ENCODE measurements around the gene EIF4E3. TPM values are rescaled to one million over a fixed set of nuclear protein-coding genes. Genes with fewer than 3 reads are reported as not detected.

Gene EIF4E3
- total RNA-seq, 1 experiment from 2014 or later = 10.9 TPM

DNA sequence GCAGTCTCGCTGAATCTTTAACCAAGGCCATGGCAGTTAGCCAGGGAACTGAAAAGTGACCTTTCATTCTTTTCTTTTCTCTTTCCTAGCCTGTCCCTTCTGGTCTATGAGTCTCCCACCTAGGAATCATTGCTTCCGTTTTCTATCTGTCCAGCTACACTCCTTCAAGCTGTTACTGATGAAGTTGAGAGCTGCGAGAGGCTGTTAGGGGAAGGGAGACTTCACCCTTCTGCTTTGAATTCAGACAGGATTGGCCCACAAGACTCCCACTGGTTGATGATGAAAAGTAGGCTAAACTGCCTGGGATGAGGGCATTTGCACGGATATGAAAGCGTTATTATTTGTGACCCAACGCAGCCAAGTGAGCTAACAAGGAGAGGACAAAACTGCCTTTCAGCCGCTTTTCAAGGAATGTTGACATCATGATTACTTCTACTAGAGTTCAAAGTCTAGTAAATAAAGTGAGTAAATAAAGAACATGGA lies 30.2 kb downstream of the EIF4E3 start:
- peak; percentile 42 for DNase-seq
- peaks cover 49% of the 10 kb centered on the region for H3K4me1 Mint-ChIP-seq (ENCODE audit: low read depth, unreplicated experiment)
- intact Hi-C loops (cut with micrococcal nuclease; ENCODE audit: unreplicated experiment) = no loop called here
- H3K4me3 Mint-ChIP-seq (ENCODE audit: low read depth, unreplicated experiment) = peak overlapping the region; percentile 31
- CTCF ChIA-PET = interaction anchor here (0.6 to 1.4 kb wide), 4 partner anchors 9 to 801 kb away, joined by 3 to 4 read pairs (median 3); no protein-coding TSS in a partner anchor
- no peaks in the 10 kb centered on the region for H3K27me3 Mint-ChIP-seq (ENCODE audit: unreplicated experiment)
- H3K27ac Mint-ChIP-seq (ENCODE audit: unreplicated experiment) = peak overlapping the region; percentile 83
- BruUV-seq (replicated peaks) = no TSS peak
- no peaks in the 10 kb centered on the region for H3K36me3 Mint-ChIP-seq (ENCODE audit: insufficient read depth, unreplicated experiment)
- TF ChIP-seq, protein P1, sequence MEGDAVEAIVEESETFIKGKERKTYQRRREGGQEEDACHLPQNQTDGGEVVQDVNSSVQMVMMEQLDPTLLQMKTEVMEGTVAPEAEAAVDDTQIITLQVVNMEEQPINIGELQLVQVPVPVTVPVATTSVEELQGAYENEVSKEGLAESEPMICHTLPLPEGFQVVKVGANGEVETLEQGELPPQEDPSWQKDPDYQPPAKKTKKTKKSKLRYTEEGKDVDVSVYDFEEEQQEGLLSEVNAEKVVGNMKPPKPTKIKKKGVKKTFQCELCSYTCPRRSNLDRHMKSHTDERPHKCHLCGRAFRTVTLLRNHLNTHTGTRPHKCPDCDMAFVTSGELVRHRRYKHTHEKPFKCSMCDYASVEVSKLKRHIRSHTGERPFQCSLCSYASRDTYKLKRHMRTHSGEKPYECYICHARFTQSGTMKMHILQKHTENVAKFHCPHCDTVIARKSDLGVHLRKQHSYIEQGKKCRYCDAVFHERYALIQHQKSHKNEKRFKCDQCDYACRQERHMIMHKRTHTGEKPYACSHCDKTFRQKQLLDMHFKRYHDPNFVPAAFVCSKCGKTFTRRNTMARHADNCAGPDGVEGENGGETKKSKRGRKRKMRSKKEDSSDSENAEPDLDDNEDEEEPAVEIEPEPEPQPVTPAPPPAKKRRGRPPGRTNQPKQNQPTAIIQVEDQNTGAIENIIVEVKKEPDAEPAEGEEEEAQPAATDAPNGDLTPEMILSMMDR (IDR thresholded peaks at IDR 0.05; ENCODE audit: unreplicated experiment) = no peak
- peaks cover 2% of the 10 kb centered on the region for H3K9me3 Mint-ChIP-seq (ENCODE audit: low read depth, unreplicated experiment)

DNA sequence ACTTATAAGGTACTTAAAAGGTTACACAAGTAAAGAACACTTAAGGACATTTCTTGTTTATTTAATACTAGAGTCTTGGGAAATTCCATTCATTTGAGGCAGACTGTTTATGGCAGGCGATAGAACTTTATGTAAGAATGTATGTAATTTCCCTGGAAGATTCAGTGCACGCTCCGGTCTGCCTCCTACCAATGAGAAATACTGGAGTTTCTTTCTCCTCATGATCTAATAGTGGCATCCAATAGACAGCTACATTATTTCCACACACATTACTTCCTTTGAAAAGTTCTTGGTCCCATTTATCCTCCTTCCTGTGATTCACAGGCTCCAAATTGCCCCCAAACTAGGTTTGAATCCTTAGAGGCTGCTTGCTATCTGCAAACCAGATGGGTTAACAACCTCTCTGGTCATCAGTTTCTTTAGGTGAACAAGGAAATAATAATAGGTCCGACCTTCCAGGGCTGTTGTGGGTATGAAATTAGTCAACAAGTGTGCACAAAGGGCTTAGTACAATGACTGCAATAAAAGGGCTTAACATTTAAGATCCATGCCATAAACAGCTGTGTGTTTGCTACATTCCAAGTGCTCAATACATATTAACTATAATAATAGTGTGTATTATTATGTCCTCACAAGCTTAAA lies 30.7 kb downstream of the EIF4E3 start:
- DNase-seq = peak; percentile 2
- intact Hi-C loops (cut with micrococcal nuclease; ENCODE audit: unreplicated experiment) = no loop called here
- H3K9me3 Mint-ChIP-seq (ENCODE audit: low read depth, unreplicated experiment) = peaks cover 2% of the 10 kb centered on the region
- H3K27ac Mint-ChIP-seq (ENCODE audit: unreplicated experiment) = peak overlapping the region; percentile 83
- CTCF ChIA-PET = interaction anchor here (1.1 to 1.4 kb wide), 2 partner anchors 10 to 19 kb away, joined by 3 read pairs; no protein-coding TSS in a partner anchor
- no peaks in the 10 kb centered on the region for H3K36me3 Mint-ChIP-seq (ENCODE audit: insufficient read depth, unreplicated experiment)
- no peaks in the 10 kb centered on the region for H3K27me3 Mint-ChIP-seq (ENCODE audit: unreplicated experiment)
- TF ChIP-seq, protein P1 (IDR thresholded peaks at IDR 0.05; ENCODE audit: unreplicated experiment) = no peak
- H3K4me1 Mint-ChIP-seq (ENCODE audit: low read depth, unreplicated experiment) = peaks cover 54% of the 10 kb centered on the region
- peak overlapping the region; percentile 31 for H3K4me3 Mint-ChIP-seq (ENCODE audit: low read depth, unreplicated experiment)
- BruUV-seq (replicated peaks) = no TSS peak

DNA sequence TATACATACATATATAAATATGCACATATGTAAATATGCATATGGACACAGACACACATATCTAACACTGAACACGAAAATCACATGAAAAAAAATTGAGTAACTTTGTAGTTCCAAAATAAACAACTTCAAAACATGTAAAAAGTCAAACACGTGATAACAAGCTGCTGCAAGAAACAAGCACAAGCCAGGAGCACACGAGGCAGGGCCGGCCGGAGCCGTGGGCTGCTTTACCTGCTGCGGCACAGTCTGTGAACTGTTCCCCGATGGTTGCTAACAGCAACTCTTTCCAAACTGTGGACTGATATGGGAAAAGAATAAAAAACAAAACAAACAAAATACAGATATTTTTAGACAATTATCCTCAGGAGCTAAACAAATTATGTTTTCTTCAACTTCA lies 31.6 kb downstream of the EIF4E3 start:
- no peak overlapping the region for H3K4me3 Mint-ChIP-seq (ENCODE audit: low read depth, unreplicated experiment)
- no peak overlapping the region for H3K27ac Mint-ChIP-seq (ENCODE audit: unreplicated experiment)
- intact Hi-C loops (cut with micrococcal nuclease; ENCODE audit: unreplicated experiment) = no loop called here

DNA sequence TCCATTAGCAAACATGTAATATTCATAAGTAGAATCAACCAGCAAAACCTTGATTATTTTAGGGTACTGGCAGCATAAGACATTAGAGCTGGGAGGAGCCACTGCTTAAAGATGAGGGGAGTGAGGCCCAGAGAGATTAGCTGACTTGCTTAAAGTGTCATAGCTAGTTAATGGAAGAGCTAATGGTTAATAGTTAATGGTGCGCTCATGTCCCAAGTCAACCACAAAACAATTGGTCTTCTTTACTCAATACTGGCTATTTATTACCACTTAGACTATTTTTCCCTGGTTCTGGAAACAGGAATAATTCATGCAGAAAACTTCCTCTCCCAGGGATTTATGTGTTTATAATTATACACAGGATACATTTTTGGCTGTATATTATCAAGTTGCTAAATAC lies 33.1 kb downstream of the EIF4E3 start:
- intact Hi-C loops (cut with micrococcal nuclease; ENCODE audit: unreplicated experiment) = no loop called here
- no peak overlapping the region for H3K27ac Mint-ChIP-seq (ENCODE audit: unreplicated experiment)
- BruUV-seq (replicated peaks) = no TSS peak
- peak overlapping the region; percentile 21 for H3K4me3 Mint-ChIP-seq (ENCODE audit: low read depth, unreplicated experiment)
- no peaks in the 10 kb centered on the region for H3K36me3 Mint-ChIP-seq (ENCODE audit: insufficient read depth, unreplicated experiment)
- TF ChIP-seq, protein P1 (IDR thresholded peaks at IDR 0.05; ENCODE audit: unreplicated experiment) = no peak
- CTCF ChIA-PET = interaction anchor here (0.6 to 1.4 kb wide), 3 partner anchors 10 to 72 kb away, joined by 3 to 5 read pairs (median 4); no protein-coding TSS in a partner anchor
- H3K27me3 Mint-ChIP-seq (ENCODE audit: unreplicated experiment) = no peaks in the 10 kb centered on the region
- H3K9me3 Mint-ChIP-seq (ENCODE audit: low read depth, unreplicated experiment) = no peaks in the 10 kb centered on the region
- peaks cover 68% of the 10 kb centered on the region for H3K4me1 Mint-ChIP-seq (ENCODE audit: low read depth, unreplicated experiment)
- no peak for DNase-seq

More for the DNA sequence above, 31.6 kb downstream of the EIF4E3 start:
- Mint-ChIP-seq H3K9me3 (ENCODE audit: low read depth, unreplicated experiment) (peaks cover 2% of the 10 kb centered on the region), H3K4me1 (ENCODE audit: low read depth, unreplicated experiment) (peaks cover 54% of the 10 kb centered on the region), H3K36me3 (ENCODE audit: insufficient read depth, unreplicated experiment) (no peaks in the 10 kb centered on the region), H3K27me3 (ENCODE audit: unreplicated experiment) (no peaks in the 10 kb centered on the region)
- DNase-seq = no peak
- TF ChIP-seq, protein P1 (IDR thresholded peaks at IDR 0.05; ENCODE audit: unreplicated experiment) = no peak
- BruUV-seq (replicated peaks) = no TSS peak
- CTCF ChIA-PET = interaction anchor here (1.4 kb wide), 1 partner anchor 10 kb away, joined by 3 read pairs; no protein-coding TSS in a partner anchor
